Measurements from ENCODE around the gene TMEM213.

DNA sequence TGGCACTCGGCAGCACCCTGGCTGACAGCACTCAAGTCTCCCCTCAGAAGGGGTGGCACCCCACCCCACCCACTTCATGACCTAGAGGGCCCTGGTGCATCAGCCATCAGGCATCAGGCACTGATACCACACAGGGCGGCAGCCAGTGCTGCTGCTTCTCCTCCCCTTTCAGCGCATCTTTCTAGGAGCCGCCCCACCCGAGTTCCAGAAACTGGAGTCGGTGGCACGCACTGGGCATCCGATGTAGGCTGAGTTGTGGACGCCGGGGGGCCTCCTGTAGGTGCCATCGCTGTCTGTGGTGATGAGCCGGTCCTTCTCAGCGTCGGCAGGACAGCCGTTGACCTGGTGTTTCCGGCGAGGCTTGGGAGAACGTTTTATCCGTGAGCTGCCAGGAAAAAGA, 70.0 kb downstream of the TMEM213 start:
- TF ChIP-seq MBNL3 (CRISPR knock-in tag; conservative IDR thresholded peaks at IDR 0.05) (no peak), NR2C2 (CRISPR knock-in tag; IDR thresholded peaks at IDR 0.05; ENCODE audit: borderline replicate concordance) (no peak), TBP (CRISPR knock-in tag; IDR thresholded peaks at IDR 0.05) (no peak), ZNF570 (CRISPR knock-in tag; IDR thresholded peaks at IDR 0.05; ENCODE audit: borderline replicate concordance) (no peak), KLF16 (CRISPR knock-in tag; IDR thresholded peaks at IDR 0.05) (no peak), WIZ (CRISPR knock-in tag; IDR thresholded peaks at IDR 0.05) (no peak), HNF4G (IDR thresholded peaks at IDR 0.05; ENCODE audit: borderline replicate concordance, low read depth, low read length) (no peak), HNF4G (CRISPR knock-in tag; IDR thresholded peaks at IDR 0.05; ENCODE audit: borderline replicate concordance, low read depth) (no peak), ZNF382 (CRISPR knock-in tag; IDR thresholded peaks at IDR 0.05; ENCODE audit: borderline replicate concordance) (no peak), HOXA5 (CRISPR knock-in tag; IDR thresholded peaks at IDR 0.05) (no peak)
- TF ChIP-seq, protein P1, sequence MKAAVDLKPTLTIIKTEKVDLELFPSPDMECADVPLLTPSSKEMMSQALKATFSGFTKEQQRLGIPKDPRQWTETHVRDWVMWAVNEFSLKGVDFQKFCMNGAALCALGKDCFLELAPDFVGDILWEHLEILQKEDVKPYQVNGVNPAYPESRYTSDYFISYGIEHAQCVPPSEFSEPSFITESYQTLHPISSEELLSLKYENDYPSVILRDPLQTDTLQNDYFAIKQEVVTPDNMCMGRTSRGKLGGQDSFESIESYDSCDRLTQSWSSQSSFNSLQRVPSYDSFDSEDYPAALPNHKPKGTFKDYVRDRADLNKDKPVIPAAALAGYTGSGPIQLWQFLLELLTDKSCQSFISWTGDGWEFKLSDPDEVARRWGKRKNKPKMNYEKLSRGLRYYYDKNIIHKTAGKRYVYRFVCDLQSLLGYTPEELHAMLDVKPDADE (CRISPR knock-in tag; IDR thresholded peaks at IDR 0.05), result no peak
- TF ChIP-seq, protein P2, sequence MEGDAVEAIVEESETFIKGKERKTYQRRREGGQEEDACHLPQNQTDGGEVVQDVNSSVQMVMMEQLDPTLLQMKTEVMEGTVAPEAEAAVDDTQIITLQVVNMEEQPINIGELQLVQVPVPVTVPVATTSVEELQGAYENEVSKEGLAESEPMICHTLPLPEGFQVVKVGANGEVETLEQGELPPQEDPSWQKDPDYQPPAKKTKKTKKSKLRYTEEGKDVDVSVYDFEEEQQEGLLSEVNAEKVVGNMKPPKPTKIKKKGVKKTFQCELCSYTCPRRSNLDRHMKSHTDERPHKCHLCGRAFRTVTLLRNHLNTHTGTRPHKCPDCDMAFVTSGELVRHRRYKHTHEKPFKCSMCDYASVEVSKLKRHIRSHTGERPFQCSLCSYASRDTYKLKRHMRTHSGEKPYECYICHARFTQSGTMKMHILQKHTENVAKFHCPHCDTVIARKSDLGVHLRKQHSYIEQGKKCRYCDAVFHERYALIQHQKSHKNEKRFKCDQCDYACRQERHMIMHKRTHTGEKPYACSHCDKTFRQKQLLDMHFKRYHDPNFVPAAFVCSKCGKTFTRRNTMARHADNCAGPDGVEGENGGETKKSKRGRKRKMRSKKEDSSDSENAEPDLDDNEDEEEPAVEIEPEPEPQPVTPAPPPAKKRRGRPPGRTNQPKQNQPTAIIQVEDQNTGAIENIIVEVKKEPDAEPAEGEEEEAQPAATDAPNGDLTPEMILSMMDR (CRISPR knock-in tag; IDR thresholded peaks at IDR 0.05), result no peak
- TF ChIP-seq, protein P3, sequence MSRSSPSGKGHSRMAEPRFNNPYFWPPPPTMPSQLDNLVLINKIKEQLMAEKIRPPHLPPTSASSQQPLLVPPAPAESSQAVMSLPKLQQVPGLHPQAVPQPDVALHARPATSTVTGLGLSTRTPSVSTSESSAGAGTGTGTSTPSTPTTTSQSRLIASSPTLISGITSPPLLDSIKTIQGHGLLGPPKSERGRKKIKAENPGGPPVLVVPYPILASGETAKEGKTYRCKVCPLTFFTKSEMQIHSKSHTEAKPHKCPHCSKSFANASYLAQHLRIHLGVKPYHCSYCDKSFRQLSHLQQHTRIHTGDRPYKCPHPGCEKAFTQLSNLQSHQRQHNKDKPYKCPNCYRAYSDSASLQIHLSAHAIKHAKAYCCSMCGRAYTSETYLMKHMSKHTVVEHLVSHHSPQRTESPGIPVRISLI (CRISPR knock-in tag; IDR thresholded peaks at IDR 0.05; ENCODE audit: borderline replicate concordance), result no peak
- TF ChIP-seq, protein P4, sequence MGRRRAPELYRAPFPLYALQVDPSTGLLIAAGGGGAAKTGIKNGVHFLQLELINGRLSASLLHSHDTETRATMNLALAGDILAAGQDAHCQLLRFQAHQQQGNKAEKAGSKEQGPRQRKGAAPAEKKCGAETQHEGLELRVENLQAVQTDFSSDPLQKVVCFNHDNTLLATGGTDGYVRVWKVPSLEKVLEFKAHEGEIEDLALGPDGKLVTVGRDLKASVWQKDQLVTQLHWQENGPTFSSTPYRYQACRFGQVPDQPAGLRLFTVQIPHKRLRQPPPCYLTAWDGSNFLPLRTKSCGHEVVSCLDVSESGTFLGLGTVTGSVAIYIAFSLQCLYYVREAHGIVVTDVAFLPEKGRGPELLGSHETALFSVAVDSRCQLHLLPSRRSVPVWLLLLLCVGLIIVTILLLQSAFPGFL (CRISPR knock-in tag; IDR thresholded peaks at IDR 0.05), result no peak
- TF ChIP-seq, protein P5, sequence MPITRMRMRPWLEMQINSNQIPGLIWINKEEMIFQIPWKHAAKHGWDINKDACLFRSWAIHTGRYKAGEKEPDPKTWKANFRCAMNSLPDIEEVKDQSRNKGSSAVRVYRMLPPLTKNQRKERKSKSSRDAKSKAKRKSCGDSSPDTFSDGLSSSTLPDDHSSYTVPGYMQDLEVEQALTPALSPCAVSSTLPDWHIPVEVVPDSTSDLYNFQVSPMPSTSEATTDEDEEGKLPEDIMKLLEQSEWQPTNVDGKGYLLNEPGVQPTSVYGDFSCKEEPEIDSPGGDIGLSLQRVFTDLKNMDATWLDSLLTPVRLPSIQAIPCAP (CRISPR knock-in tag; IDR thresholded peaks at IDR 0.05; ENCODE audit: low read depth), result no peak

Measured in HepG2 (cell line).